ENCODE results near the gene ATXN7L2. TPM values are rescaled to one million over a fixed set of nuclear protein-coding genes. Genes with fewer than 3 reads are reported as not detected.

Gene ATXN7L2
- 13.2 and 15.6 TPM in 2 replicates for total RNA-seq
- long read RNA-seq, partial matches to known transcripts, result 1 of 1 reads
- long read RNA-seq, other reads (novel, unspliced or antisense), result 0 of 1 reads

- Mint-ChIP-seq H3K4me3 (peak within 1 kb of the TSS; percentile 97), H3K9me3 (no peaks in the 10 kb centered on the region), H3K27ac (ENCODE audit: unreplicated experiment) (peak within 1 kb of the TSS; percentile 96), H3K27me3 (ENCODE audit: low read depth) (peaks cover 39% of the 10 kb centered on the region), H3K4me1 (peaks cover 24% of the 10 kb centered on the region), H3K36me3 (ENCODE audit: low read depth) (peaks cover 4% of the 10 kb centered on the region)
- TF ChIP-seq, protein P1, sequence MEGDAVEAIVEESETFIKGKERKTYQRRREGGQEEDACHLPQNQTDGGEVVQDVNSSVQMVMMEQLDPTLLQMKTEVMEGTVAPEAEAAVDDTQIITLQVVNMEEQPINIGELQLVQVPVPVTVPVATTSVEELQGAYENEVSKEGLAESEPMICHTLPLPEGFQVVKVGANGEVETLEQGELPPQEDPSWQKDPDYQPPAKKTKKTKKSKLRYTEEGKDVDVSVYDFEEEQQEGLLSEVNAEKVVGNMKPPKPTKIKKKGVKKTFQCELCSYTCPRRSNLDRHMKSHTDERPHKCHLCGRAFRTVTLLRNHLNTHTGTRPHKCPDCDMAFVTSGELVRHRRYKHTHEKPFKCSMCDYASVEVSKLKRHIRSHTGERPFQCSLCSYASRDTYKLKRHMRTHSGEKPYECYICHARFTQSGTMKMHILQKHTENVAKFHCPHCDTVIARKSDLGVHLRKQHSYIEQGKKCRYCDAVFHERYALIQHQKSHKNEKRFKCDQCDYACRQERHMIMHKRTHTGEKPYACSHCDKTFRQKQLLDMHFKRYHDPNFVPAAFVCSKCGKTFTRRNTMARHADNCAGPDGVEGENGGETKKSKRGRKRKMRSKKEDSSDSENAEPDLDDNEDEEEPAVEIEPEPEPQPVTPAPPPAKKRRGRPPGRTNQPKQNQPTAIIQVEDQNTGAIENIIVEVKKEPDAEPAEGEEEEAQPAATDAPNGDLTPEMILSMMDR (conservative IDR thresholded peaks at IDR 0.05), result no peak
- peak; percentile 85 for DNase-seq (ENCODE audit: low read depth, low spot score)
These were observed at the start of gene ATXN7L2 for GRCh38 chr1:109483672-109484518. Gene ATXN7L2, plus strand, starts transcription at chr1:109483905. Its CDS starts 49 bp downstream, at chr1:109483954.

GRCh38 chr1:109434484-109434883 lies 49.2 kb upstream of the ATXN7L2 start:
- TF ChIP-seq, protein P1 (conservative IDR thresholded peaks at IDR 0.05), result no peak
- no peak overlapping the region for H3K27ac Mint-ChIP-seq (ENCODE audit: unreplicated experiment)
- H3K36me3 Mint-ChIP-seq (ENCODE audit: low read depth), result peaks cover 5% of the 10 kb centered on the region
- peaks cover 17% of the 10 kb centered on the region for H3K9me3 Mint-ChIP-seq
- no peak for DNase-seq (ENCODE audit: low read depth, low spot score)
- H3K27me3 Mint-ChIP-seq (ENCODE audit: low read depth), result peaks cover 3% of the 10 kb centered on the region
- no peaks in the 10 kb centered on the region for H3K4me1 Mint-ChIP-seq
- no peak overlapping the region for H3K4me3 Mint-ChIP-seq

- DNase-seq (ENCODE audit: low read depth, low spot score), result no peak
- peaks cover 6% of the 10 kb centered on the region for H3K9me3 Mint-ChIP-seq
- H3K4me3 Mint-ChIP-seq, result no peak overlapping the region
- H3K4me1 Mint-ChIP-seq, result no peaks in the 10 kb centered on the region
- H3K27ac Mint-ChIP-seq (ENCODE audit: unreplicated experiment), result no peak overlapping the region
- H3K36me3 Mint-ChIP-seq (ENCODE audit: low read depth), result peaks cover 5% of the 10 kb centered on the region
- TF ChIP-seq, protein P1 (conservative IDR thresholded peaks at IDR 0.05), result no peak
- H3K27me3 Mint-ChIP-seq (ENCODE audit: low read depth), result peaks cover 3% of the 10 kb centered on the region
These were observed 44.9 kb upstream of the ATXN7L2 start for GRCh38 chr1:109438798-109439297.

DNA sequence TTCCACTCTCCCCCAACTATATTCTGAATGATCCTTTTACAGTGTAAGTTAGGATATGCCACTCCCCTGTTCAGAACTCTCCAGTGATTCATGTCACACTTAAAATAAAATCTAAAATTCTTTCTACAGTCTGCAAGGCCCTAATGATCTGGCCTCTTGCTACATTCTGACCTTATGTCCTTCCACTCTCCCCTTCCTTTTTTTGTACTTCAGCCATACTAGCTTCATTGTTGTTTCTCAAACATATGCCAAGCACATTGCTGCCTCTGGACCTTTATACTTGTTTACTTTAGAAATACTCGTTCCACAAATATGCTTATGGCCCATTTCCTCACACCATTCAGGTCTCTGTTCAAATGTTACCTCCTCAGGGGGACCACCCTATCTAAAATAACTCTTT lies 42.6 kb upstream of the ATXN7L2 start:
- no peak for DNase-seq (ENCODE audit: low read depth, low spot score)
- H3K9me3 Mint-ChIP-seq, result no peaks in the 10 kb centered on the region
- H3K4me1 Mint-ChIP-seq, result no peaks in the 10 kb centered on the region
- TF ChIP-seq, protein P1 (conservative IDR thresholded peaks at IDR 0.05), result no peak
- no peak overlapping the region for H3K4me3 Mint-ChIP-seq
- no peaks in the 10 kb centered on the region for H3K36me3 Mint-ChIP-seq (ENCODE audit: low read depth)
- H3K27me3 Mint-ChIP-seq (ENCODE audit: low read depth), result peaks cover 12% of the 10 kb centered on the region
- H3K27ac Mint-ChIP-seq (ENCODE audit: unreplicated experiment), result no peak overlapping the region

DNA sequence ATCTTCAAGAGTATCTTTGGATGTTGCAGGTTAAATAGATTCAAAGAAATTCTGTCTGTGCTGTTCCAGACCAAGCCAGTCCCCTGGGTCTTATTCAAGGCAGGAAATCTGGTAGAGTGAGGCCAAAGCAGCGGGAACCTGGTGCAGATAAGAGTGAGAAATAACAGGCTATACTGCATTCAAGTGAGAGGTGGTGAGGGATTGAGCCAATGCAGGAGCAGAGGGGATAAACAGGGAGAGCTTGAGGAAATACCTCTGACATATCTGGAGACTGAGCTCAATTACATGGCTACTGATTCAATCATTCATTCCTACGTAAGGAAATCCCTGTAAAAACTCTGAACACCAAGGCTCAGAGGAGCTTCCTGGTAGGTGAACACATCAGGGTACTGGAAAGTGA lies 40.2 kb upstream of the ATXN7L2 start:
- H3K36me3 Mint-ChIP-seq (ENCODE audit: low read depth), result no peaks in the 10 kb centered on the region
- H3K9me3 Mint-ChIP-seq, result no peaks in the 10 kb centered on the region
- H3K27me3 Mint-ChIP-seq (ENCODE audit: low read depth), result peaks cover 34% of the 10 kb centered on the region
- no peak overlapping the region for H3K27ac Mint-ChIP-seq (ENCODE audit: unreplicated experiment)
- DNase-seq (ENCODE audit: low read depth, low spot score), result no peak
- no peak overlapping the region for H3K4me3 Mint-ChIP-seq
- H3K4me1 Mint-ChIP-seq, result no peaks in the 10 kb centered on the region
- TF ChIP-seq, protein P1 (conservative IDR thresholded peaks at IDR 0.05), result no peak

Data from neural crest cell (in vitro differentiated cells).